H54 (cell line): ENCODE data around the gene COQ3.

Source experiments
- DNase-seq: peaks from one replicate; pipeline ENCODE4 v3.0.0; 2011; ENCODE audit warnings: low spot score, mixed read lengths; ENCODE audit not compliant: insufficient read length
- FAIRE-seq: peaks from 3 replicates; lab custom pipeline; 2011; peaks lifted over from hg19 to GRCh38; lab: Jason Lieb, UNC
- POLR2A ChIP-seq: IDR thresholded peaks from 2 replicates; pipeline ENCODE4 v1.6.1; 2011; ENCODE audit warnings: low read depth, mild to moderate bottlenecking, low read length

COQ3 gene

GRCh38 chr6:99333068-99333467 is 60.9 kb downstream of the COQ3 start:
- TF ChIP-seq POLR2A, result no peak
- FAIRE-seq, result no peak
- DNase-seq, result no peak

GRCh38 chr6:99331531-99331930 is 62.5 kb downstream of the COQ3 start:
- FAIRE-seq, result no peak
- no peak for TF ChIP-seq POLR2A
- DNase-seq, result no peak

GRCh38 chr6:99330159-99330558 is 63.8 kb downstream of the COQ3 start:
- no peak for TF ChIP-seq POLR2A
- DNase-seq (peak; percentile 29), FAIRE-seq (no peak)

- TF ChIP-seq POLR2A, result no peak
- DNase-seq (no peak), FAIRE-seq (no peak)
Observed at GRCh38 chr6:99324996-99325395, 69.0 kb downstream of the COQ3 start.
